Activated T-helper 1 cell treated with anti-CD3 and anti-CD28 coated beads, Interleukin-12 subunit alpha, Interleukin-12 subunit beta, Interleukin-2, Interleukin-4 antibody, amounts not matched to agents 30 ng/mL and 10 ng/mL and 1 ng/mL, durations not matched to agents 14 hours and 24 hours and 36 hours (primary cell): ENCODE results near the gene SARM1. TPM values are rescaled to one million over a fixed set of nuclear protein-coding genes. Genes with fewer than 3 reads are reported as not detected.

Experiments
- DNase-seq: peaks from one replicate; pipeline ENCODE4 v3.0.0; 2021; ENCODE audit warnings: low spot score
- H3K27ac Mint-ChIP-seq: one replicate; pipeline ENCODE4 v1.8.0; 2021; ENCODE audit warnings: mild to moderate bottlenecking, mixed read lengths
- H3K27me3 Mint-ChIP-seq: one replicate; pipeline ENCODE4 v1.8.0; 2022; ENCODE audit warnings: mild to moderate bottlenecking, moderate library complexity, mixed read lengths; ENCODE audit not compliant: insufficient read depth
- H3K36me3 Mint-ChIP-seq: one replicate; pipeline ENCODE4 v1.8.0; 2021; ENCODE audit warnings: low read depth, mixed read lengths
- H3K4me1 Mint-ChIP-seq: one replicate; pipeline ENCODE4 v1.8.0; 2021; ENCODE audit warnings: low read depth, mixed read lengths
- H3K4me3 Mint-ChIP-seq: one replicate; pipeline ENCODE4 v1.8.0; 2021; ENCODE audit warnings: mild to moderate bottlenecking, moderate library complexity, mixed read lengths
- H3K9me3 Mint-ChIP-seq: one replicate; pipeline ENCODE4 v1.8.0; 2021; ENCODE audit warnings: mixed read lengths
- intact Hi-C: fragments of 100-400 bp; cut with micrococcal nuclease; formaldehyde crosslinking; loops from one replicate; pipeline ENCODE4 v1.15.1; 2024
- total RNA-seq: library from RNA; stranded (reverse); gene quantifications from 2 replicates; pipeline ENCODE4 v1.2.3, GENCODE V29; 2022

SARM1 gene
- total RNA-seq, 1 donor from 2014 or later, result 45.6 TPM

- H3K4me1 Mint-ChIP-seq, result no peaks in the 10 kb centered on the region
These were observed 6.7 kb upstream of the SARM1 start, which contains the start of gene SEBOX for GRCh38 chr17:28364665-28365363. TSS of gene SEBOX (minus strand) at chr17:28365199. CDS start at chr17:28365151, 48 bp downstream.

DNA sequence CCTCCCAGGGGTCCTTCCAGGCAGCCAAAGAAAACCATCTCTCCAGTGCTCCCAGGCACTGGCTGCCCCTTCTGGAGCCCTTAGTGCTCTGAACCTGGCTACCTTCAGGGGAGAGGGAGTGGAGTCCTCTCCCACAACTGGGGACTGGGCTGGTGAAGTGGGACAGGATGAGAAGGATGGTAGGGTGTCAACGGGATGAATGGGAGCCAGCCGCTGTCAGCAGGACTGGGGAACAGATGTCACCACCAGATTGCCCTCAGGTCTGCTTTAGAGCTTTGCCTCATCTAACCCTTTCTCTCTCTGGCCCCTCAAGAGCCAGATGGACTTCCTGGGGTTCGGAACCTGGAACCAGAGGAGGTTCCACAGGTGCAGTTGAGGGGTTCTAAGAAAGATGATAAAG lies 6.0 kb upstream of the SARM1 start:
- Mint-ChIP-seq H3K36me3 (peaks cover 16% of the 10 kb centered on the region), H3K9me3 (no peaks in the 10 kb centered on the region)
- no peak for DNase-seq

More at GRCh38 chr17:28364665-28365363, 6.7 kb upstream of the SARM1 start, which contains the start of gene SEBOX:
- H3K9me3 Mint-ChIP-seq, result no peaks in the 10 kb centered on the region
- no peak within 1 kb of the TSS for H3K4me3 Mint-ChIP-seq
- H3K36me3 Mint-ChIP-seq, result peaks cover 19% of the 10 kb centered on the region
- intact Hi-C loops, result no loop called here
- no peak within 1 kb of the TSS for H3K27ac Mint-ChIP-seq
- DNase-seq, result no peak
- no peaks in the 10 kb centered on the region for H3K27me3 Mint-ChIP-seq

GRCh38 chr17:28366605-28367004 lies 4.9 kb upstream of the SARM1 start:
- H3K36me3 Mint-ChIP-seq, result peaks cover 6% of the 10 kb centered on the region
- no peak overlapping the region for H3K4me3 Mint-ChIP-seq
- H3K27me3 Mint-ChIP-seq, result no peaks in the 10 kb centered on the region
- no peak for DNase-seq
- no peak overlapping the region for H3K27ac Mint-ChIP-seq
- H3K4me1 Mint-ChIP-seq, result no peaks in the 10 kb centered on the region
- intact Hi-C loops, result no loop called here
- no peaks in the 10 kb centered on the region for H3K9me3 Mint-ChIP-seq

More for the DNA sequence above, 6.0 kb upstream of the SARM1 start:
- no peak overlapping the region for H3K4me3 Mint-ChIP-seq
- H3K27me3 Mint-ChIP-seq, result no peaks in the 10 kb centered on the region
- no peaks in the 10 kb centered on the region for H3K4me1 Mint-ChIP-seq
- intact Hi-C loops, result no loop called here
- no peak overlapping the region for H3K27ac Mint-ChIP-seq

DNA sequence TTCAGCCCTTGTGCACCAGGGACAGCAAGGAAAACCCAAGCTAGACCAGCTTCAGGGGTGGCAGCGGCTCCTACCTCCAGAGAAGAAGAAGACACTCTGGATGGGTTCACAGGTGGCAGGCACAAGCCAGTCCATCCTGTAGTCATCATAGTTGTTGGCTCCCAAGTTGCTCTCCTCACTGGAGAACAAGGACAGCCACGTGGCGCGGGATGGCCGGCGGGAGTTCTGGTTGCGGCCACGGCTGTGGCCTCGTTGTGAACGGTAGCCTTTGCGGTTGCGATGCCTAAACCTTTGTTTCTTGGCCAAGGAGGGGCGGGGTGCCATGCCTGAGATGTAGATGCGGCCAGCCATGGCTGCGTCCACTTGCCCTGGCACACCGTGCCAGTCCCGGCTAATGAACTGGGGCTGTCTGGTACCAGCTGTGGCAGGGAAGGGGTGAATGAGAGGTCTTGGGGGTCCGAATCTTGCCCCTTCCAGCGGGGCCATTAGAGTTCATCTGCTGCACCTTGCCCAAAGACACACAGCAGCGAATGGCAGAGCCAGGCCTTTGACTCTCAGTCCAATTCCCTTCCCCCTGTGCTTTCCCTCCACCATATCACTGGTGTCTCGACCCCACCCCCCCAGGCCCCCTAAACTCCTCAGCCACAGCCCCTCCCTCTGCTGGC lies 3.7 kb upstream of the SARM1 start:
- intact Hi-C loops, result no loop called here
- Mint-ChIP-seq H3K36me3 (peaks cover 3% of the 10 kb centered on the region), H3K4me1 (peaks cover 3% of the 10 kb centered on the region), H3K4me3 (no peak overlapping the region), H3K9me3 (no peaks in the 10 kb centered on the region), H3K27ac (no peak overlapping the region), H3K27me3 (no peaks in the 10 kb centered on the region)
- no peak for DNase-seq

GRCh38 chr17:28368306-28368831 lies 3.1 kb upstream of the SARM1 start:
- H3K27ac Mint-ChIP-seq, result no peak overlapping the region

DNA sequence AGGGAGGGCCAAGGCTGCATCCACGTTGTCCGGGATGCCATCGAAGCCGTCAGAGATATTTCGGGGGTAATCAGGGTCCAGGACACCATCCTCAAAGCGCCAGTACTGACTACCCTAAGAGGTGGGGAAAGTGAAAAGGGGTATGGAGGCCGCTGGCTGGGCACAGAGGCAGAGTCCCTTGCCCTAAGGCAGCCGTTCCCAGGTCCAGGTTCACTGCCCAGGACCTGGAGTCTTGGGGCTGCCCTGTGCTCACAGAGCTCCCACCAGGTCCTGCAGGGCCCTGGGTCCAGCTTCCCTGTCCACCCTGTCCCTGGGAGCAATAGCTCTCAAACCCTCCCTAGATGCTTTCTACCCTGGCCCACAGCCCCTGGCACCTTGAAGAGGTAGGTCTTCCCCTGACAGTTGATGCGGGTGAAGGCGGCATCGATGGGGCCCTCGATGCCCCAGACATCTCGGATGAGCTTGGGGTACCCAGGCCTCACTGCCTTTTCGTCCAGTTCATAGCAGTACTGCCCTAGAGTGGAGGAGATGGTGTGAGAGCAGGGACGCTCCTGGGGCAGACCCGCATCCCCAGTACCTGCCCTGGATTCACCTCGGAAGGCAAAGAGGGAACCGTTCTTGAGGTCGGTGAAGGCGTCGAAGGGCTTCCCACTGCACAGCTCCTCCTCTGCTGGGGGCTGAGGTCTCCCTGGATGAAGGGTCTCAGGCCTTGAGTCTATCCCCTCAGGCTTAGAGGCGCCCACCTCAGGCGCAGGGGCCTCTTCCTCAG lies 2.4 kb upstream of the SARM1 start:
- Mint-ChIP-seq H3K9me3 (no peaks in the 10 kb centered on the region), H3K27me3 (no peaks in the 10 kb centered on the region), H3K4me3 (no peak overlapping the region), H3K36me3 (peaks cover 4% of the 10 kb centered on the region), H3K27ac (no peak overlapping the region), H3K4me1 (peaks cover 14% of the 10 kb centered on the region)
- intact Hi-C loops, result no loop called here
- DNase-seq, result no peak

More at GRCh38 chr17:28368306-28368831, 3.1 kb upstream of the SARM1 start:
- intact Hi-C loops, result no loop called here
- peaks cover 9% of the 10 kb centered on the region for H3K4me1 Mint-ChIP-seq
- no peak for DNase-seq
- no peaks in the 10 kb centered on the region for H3K27me3 Mint-ChIP-seq
- peaks cover 3% of the 10 kb centered on the region for H3K36me3 Mint-ChIP-seq
- H3K4me3 Mint-ChIP-seq, result no peak overlapping the region
- H3K9me3 Mint-ChIP-seq, result no peaks in the 10 kb centered on the region

DNA sequence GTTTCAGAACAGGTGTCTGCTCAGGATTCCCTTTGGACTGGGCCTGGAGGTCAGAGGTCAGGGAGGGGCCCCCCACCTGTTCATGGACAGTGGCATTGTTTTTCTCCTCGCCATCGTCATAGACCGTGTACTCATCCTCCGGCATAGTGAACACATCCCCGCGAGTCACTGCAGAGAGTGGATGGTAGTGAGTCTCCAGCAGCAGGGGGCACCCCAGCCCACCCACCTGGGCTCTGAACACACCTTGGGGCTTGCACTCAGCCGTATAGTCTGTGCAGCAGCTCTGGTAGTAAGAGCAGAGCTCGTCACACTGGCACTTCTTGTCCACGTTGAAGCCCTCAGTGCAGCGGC lies 1.8 kb upstream of the SARM1 start:
- H3K27ac Mint-ChIP-seq, result no peak overlapping the region
- peaks cover 14% of the 10 kb centered on the region for H3K4me1 Mint-ChIP-seq
- no peak overlapping the region for H3K4me3 Mint-ChIP-seq
- DNase-seq, result no peak
- H3K27me3 Mint-ChIP-seq, result no peaks in the 10 kb centered on the region
- H3K36me3 Mint-ChIP-seq, result peaks cover 4% of the 10 kb centered on the region
- intact Hi-C loops, result loop anchor here (5.0 kb wide), 3 partner anchors 38 to 228 kb away; partner anchors contain the start of genes SLC46A1 and SPAG5
- no peaks in the 10 kb centered on the region for H3K9me3 Mint-ChIP-seq

DNA sequence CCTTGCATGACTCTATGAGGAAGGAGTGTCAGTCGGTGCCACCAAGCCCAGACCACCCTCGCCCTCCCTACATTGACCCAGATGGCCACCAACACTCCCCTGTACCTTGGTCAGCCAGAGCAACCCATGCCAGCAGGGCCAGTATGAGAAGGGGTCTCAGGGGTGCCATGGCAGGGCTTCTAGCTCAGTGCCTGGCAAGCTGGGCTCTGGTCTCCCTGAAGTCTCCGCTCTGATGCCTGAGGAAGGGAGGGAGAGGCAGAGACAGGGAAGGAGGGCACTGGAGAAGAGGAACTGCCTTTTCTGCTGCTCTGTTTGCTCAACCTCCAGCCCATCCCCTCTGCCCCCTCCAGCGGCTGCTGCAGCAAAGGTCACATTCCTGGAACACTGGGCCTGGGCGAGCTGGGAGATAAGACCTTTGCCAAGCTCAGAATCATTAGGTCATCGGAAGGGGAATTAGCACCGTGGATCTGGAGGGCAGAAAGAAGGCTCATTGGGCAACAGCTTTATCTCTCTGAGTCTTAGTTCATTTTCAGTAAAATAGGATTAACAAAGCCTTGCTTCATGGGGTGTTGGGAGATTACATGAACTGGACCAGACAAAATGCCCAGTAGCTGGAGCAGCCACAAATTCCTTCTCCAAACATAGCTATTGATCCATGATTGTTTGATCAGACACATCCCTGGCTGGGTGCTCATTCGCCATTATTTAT lies 1.3 kb upstream of the SARM1 start, which contains the start of gene VTN:
Gene VTN (minus strand): TSS at position 273 of the 709 bp plus-strand sequence. CDS start 104 bp downstream, at position 169.
- Mint-ChIP-seq H3K27me3 (no peaks in the 10 kb centered on the region), H3K4me1 (peaks cover 14% of the 10 kb centered on the region), H3K27ac (peak within 1 kb of the TSS; percentile 98), H3K36me3 (peaks cover 6% of the 10 kb centered on the region), H3K4me3 (peak within 1 kb of the TSS; percentile 95), H3K9me3 (no peaks in the 10 kb centered on the region)
- intact Hi-C loops, result loop anchor here (5.0 kb wide), 3 partner anchors 37 to 227 kb away; partner anchors contain the start of genes SLC46A1 and SPAG5
- DNase-seq, result no peak

- H3K4me1 Mint-ChIP-seq, result peaks cover 14% of the 10 kb centered on the region
- H3K9me3 Mint-ChIP-seq, result no peaks in the 10 kb centered on the region
- peak overlapping the region; percentile 95 for H3K4me3 Mint-ChIP-seq
- H3K27ac Mint-ChIP-seq, result peak overlapping the region; percentile 98
- intact Hi-C loops, result loop anchor here (1.0 to 5.0 kb wide), 5 partner anchors 13 to 227 kb away; partner anchors contain the start of genes IFT20, POLDIP2, SLC46A1 and SPAG5
- H3K27me3 Mint-ChIP-seq, result no peaks in the 10 kb centered on the region
- H3K36me3 Mint-ChIP-seq, result peaks cover 6% of the 10 kb centered on the region
- no peak for DNase-seq
These were observed 770 bp upstream of the SARM1 start for GRCh38 chr17:28370744-28371103.

DNA sequence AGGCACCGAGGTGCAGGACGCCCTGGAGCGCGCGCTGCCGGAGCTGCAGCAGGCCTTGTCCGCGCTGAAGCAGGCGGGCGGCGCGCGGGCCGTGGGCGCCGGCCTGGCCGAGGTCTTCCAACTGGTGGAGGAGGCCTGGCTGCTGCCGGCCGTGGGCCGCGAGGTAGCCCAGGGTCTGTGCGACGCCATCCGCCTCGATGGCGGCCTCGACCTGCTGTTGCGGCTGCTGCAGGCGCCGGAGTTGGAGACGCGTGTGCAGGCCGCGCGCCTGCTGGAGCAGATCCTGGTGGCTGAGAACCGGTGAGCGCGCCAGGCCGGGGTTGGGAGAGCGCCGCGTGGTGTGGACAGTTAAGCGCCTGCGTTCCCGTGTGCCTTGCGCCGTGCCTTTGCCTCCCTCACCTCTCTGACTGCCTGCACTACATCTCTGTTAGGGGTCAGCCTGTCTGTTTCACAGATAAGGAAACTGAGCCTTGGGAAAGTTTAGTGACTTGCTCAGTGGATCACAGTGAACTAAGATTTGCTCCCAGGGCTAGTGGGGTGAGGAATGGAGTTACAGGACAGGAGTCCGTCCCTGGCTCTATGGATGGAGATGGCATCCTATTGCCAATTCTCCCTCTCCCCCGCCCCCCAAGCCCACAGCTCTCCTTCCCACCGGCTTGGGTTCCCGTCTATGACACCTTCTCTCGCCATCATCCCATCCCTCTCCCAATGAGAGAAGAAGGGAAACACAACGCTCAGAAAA lies 880 bp downstream of the SARM1 start:
- H3K9me3 Mint-ChIP-seq, result no peaks in the 10 kb centered on the region
- no peaks in the 10 kb centered on the region for H3K27me3 Mint-ChIP-seq
- H3K4me3 Mint-ChIP-seq, result peak overlapping the region; percentile 85
- intact Hi-C loops, result loop anchor here (1.0 to 5.0 kb wide), 5 partner anchors 12 to 225 kb away; partner anchors contain the start of genes SLC46A1, SPAG5 and TMEM97
- H3K36me3 Mint-ChIP-seq, result peaks cover 6% of the 10 kb centered on the region
- H3K4me1 Mint-ChIP-seq, result peaks cover 14% of the 10 kb centered on the region
- H3K27ac Mint-ChIP-seq, result peak overlapping the region; percentile 68
- no peak for DNase-seq

- peak overlapping the region; percentile 68 for H3K27ac Mint-ChIP-seq
- no peaks in the 10 kb centered on the region for H3K27me3 Mint-ChIP-seq
- H3K9me3 Mint-ChIP-seq, result no peaks in the 10 kb centered on the region
- DNase-seq, result no peak
- H3K4me3 Mint-ChIP-seq, result peak overlapping the region; percentile 85
- peaks cover 14% of the 10 kb centered on the region for H3K4me1 Mint-ChIP-seq
- intact Hi-C loops, result loop anchor here (1.0 to 5.0 kb wide), 5 partner anchors 11 to 224 kb away; partner anchors contain the start of genes SLC46A1, SPAG5 and TMEM97
- H3K36me3 Mint-ChIP-seq, result peaks cover 6% of the 10 kb centered on the region
These were observed 1.4 kb downstream of the SARM1 start for GRCh38 chr17:28372945-28373274.
